HepG2 (cell line): ENCODE measurements around the gene PRMT5. TPM values are rescaled to one million over a fixed set of nuclear protein-coding genes. Genes with fewer than 3 reads are reported as not detected.
"Not testable (repeated sequence)": the region's sequence is repeated elsewhere in the genome, so short reads cannot be mapped to it uniquely, and the experiment has no call there.

Experiments used
- CEBPG ChIP-seq: IDR thresholded peaks from 2 replicates; pipeline ENCODE4 v1.6.1; 2016
- CREM ChIP-seq, 2 experiments: sonication (generic) in 1 of 2; formaldehyde crosslinking in 1 of 2; IDR thresholded peaks; 2 replicates each; pipeline versions ENCODE4 v1.4.0 to v1.6.1; 2016 to 2020; ENCODE audit warnings: antibody characterized with exemption in 1 of 2, mild to moderate bottlenecking in 1 of 2, missing genetic modification reagents in 1 of 2
- FOXA3 ChIP-seq: IDR thresholded peaks from 2 replicates; pipeline ENCODE4 v1.6.1; 2016; ENCODE audit warnings: missing genetic modification reagents, missing compliant biosample characterization
- ISL2 ChIP-seq: sonication (generic); formaldehyde crosslinking; IDR thresholded peaks from 2 replicates; pipeline ENCODE4 v1.5.0; 2020; ENCODE audit warnings: missing genetic modification reagents
- NCOR1 ChIP-seq: fragments of 200-600 bp; sonication (generic); IDR thresholded peaks from 2 replicates; pipeline ENCODE4 v1.7.0; 2017; ENCODE audit warnings: antibody characterized with exemption, low read length, borderline replicate concordance
- ONECUT2 ChIP-seq: sonication (generic); formaldehyde crosslinking; IDR thresholded peaks from 2 replicates; pipeline ENCODE4 v1.4.0; 2020; ENCODE audit warnings: missing genetic modification reagents
- PATZ1 ChIP-seq: sonication (generic); formaldehyde crosslinking; IDR thresholded peaks from 2 replicates; pipeline ENCODE4 v1.4.0; 2020; ENCODE audit warnings: missing genetic modification reagents
- PHF21A ChIP-seq: sonication (generic); formaldehyde crosslinking; IDR thresholded peaks from 2 replicates; pipeline ENCODE4 v1.5.0; 2020; ENCODE audit warnings: mild to moderate bottlenecking, missing genetic modification reagents
- RXRA ChIP-seq: sonication (generic); formaldehyde crosslinking; IDR thresholded peaks from 2 replicates; pipeline ENCODE4 v1.5.1; 2020; ENCODE audit warnings: missing genetic modification reagents
- TAF1 ChIP-seq: sonication (generic); formaldehyde crosslinking; IDR thresholded peaks from 2 replicates; pipeline ENCODE4 v1.4.0; 2020; ENCODE audit warnings: missing genetic modification reagents
- ZBTB33 ChIP-seq: sonication (generic); formaldehyde crosslinking; IDR thresholded peaks from 2 replicates; pipeline ENCODE4 v1.4.0; 2020; ENCODE audit warnings: missing genetic modification reagents
- ZIK1 ChIP-seq: sonication (generic); formaldehyde crosslinking; IDR thresholded peaks from 2 replicates; pipeline ENCODE4 v1.5.0; 2020; ENCODE audit warnings: mild to moderate bottlenecking, low read depth, missing genetic modification reagents, borderline replicate concordance
- ZNF232 ChIP-seq: sonication (generic); formaldehyde crosslinking; IDR thresholded peaks from 2 replicates; pipeline ENCODE4 v1.4.0; 2020; ENCODE audit warnings: missing genetic modification reagents, borderline replicate concordance
- ZNF33A ChIP-seq: sonication (generic); formaldehyde crosslinking; IDR thresholded peaks from 2 replicates; pipeline ENCODE4 v1.5.1; 2020; ENCODE audit warnings: missing genetic modification reagents, mild to moderate bottlenecking, moderate library complexity, borderline replicate concordance
- ZNF614 ChIP-seq: IDR thresholded peaks from 2 replicates; pipeline ENCODE4 v1.6.1; 2018; ENCODE audit warnings: missing biosample characterization, missing genetic modification reagents, inconsistent platforms, borderline replicate concordance
- ZNF652 ChIP-seq: IDR thresholded peaks from 2 replicates; pipeline ENCODE4 v1.6.1; 2016; ENCODE audit warnings: low read depth, borderline replicate concordance
- ZNF746 ChIP-seq: sonication (generic); formaldehyde crosslinking; IDR thresholded peaks from 2 replicates; pipeline ENCODE4 v1.8.0; 2022; ENCODE audit warnings: mild to moderate bottlenecking, missing genetic modification reagents
- ZNF816 ChIP-seq: sonication (generic); formaldehyde crosslinking; IDR thresholded peaks from 2 replicates; pipeline ENCODE4 v1.8.0; 2022; ENCODE audit warnings: missing genetic modification reagents, mild to moderate bottlenecking, borderline replicate concordance
- ZNF839 ChIP-seq: sonication (generic); formaldehyde crosslinking; IDR thresholded peaks from 2 replicates; pipeline ENCODE4 v1.4.0; 2020; ENCODE audit warnings: missing genetic modification reagents, mild to moderate bottlenecking, borderline replicate concordance
- ZSCAN31 ChIP-seq: sonication (generic); formaldehyde crosslinking; IDR thresholded peaks from 2 replicates; pipeline ENCODE4 v1.5.0; 2020; ENCODE audit warnings: low read depth, mild to moderate bottlenecking, missing genetic modification reagents
- polyA plus RNA-seq, 8 experiments: library from polyadenylated mRNA; depleted of rRNA in 3 of 8; stranded (reverse) in 7 of 8; unstranded in 1 of 8; fragments of >200 nt; fragmentation: Illumina TruSeq in 4 of 8; extraction: Trizol in 4 of 8; gene quantifications; 2 replicates each; pipeline versions ENCODE4 v1.2.1 to v1.2.3, GENCODE V29; 2011 to 2016; ENCODE audit warnings: low read depth in 4 of 8, missing spikeins in 1 of 8, mixed read lengths in 1 of 8; ENCODE audit not compliant: insufficient read depth in 1 of 8
- total RNA-seq, 5 experiments: library from RNA; depleted of rRNA; stranded (reverse); fragments of >200 nt; fragmentation: Illumina TruSeq; extraction: Trizol; gene quantifications; 2 replicates each; pipeline ENCODE4 v1.2.3, GENCODE V29; 2016; ENCODE audit warnings: low read depth in 1 of 5
- TF ChIP-seq, protein P1 (sequence below): sonication (generic); IDR thresholded peaks from 2 replicates; pipeline ENCODE4 v1.6.1; 2016; ENCODE audit warnings: low read depth, borderline replicate concordance
- TF ChIP-seq, protein P2 (sequence below): sonication (generic); formaldehyde crosslinking; IDR thresholded peaks from 2 replicates; pipeline ENCODE4 v1.4.0; 2020; ENCODE audit warnings: missing genetic modification reagents

The PRMT5 gene
- total and polyA plus RNA-seq, 2 of the 13 experiments (the other 11 are each of a cell fraction or from before 2014, with no cell fraction given), result 210 to 354 TPM

DNA sequence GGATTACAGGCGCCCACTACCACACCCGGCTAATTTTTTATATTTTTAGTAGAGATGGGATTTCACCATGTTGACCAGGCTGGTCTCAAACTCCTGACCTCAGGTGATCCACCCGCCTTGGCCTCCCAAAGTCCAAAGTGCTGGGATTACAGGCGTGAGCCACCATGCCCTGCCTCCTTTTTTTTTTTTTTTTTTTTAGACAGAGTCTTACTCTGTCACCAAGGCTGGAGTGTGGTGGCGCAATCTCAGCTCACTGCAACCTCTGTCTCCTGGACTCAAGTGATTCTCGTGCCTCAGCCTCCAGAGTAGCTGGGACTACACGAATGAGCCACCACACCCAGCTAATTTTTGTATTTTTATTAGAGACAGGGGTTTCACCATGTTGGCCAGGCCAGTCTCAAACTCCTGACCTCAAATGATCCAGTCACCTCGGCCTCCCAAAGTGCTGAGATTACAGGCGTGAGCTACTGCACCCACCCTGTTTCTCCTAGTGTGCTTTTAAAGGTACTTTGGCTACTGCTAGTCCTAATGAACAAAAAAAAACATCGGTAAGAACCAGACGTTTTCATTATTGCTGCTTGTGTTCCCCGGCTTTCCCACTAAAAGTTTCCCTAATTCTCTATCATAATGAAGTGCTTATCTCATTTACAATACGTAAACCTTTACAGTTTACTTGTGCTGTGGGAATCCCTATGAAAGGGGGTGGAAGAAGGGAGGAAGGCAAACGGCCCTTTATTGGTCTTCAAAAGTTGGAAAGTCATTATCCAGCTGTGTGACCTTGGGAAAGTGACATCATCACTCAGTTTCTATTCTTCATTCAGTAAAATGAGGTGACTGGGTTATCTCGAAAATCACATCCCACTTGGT is 37.0 kb upstream of the PRMT5 start (continued):
- TF ChIP-seq ZNF839 (CRISPR knock-in tag) (0 out of 2 replicates have a peak, but pooled peaks have one; percentile 39), ZNF614 (0 out of 2 replicates have a peak, but pooled peaks have one; percentile 46), CREM (IDR thresholded peaks at IDR 0.05) (peak; percentile 56; the same call in 1 of the 2 replicates), ZBTB33 (CRISPR knock-in tag) (0 out of 2 replicates have a peak, but pooled peaks have one; percentile 28), CEBPG (CRISPR knock-in tag) (peak; percentile 96), ZNF746 (peak; percentile 61; the same call in 1 of the 2 replicates), ZNF652 (CRISPR knock-in tag) (peak; percentile 18; the same call in 1 of the 2 replicates), ZNF232 (CRISPR knock-in tag) (peak; percentile 73; the same call in 1 of the 2 replicates), RXRA (CRISPR knock-in tag) (peak; percentile 95), FOXA3 (CRISPR knock-in tag) (peak; percentile 56), PHF21A (CRISPR knock-in tag) (peak; percentile 92), NCOR1 (peak; percentile 90), ZNF33A (CRISPR knock-in tag) (peak; percentile 41; the same call in 1 of the 2 replicates), PATZ1 (peak; percentile 49; the same call in 1 of the 2 replicates), ZSCAN31 (CRISPR knock-in tag) (peak; percentile 71), ZIK1 (0 out of 2 replicates have a peak, but pooled peaks have one; percentile 35), ISL2 (CRISPR knock-in tag) (peak; percentile 70), ONECUT2 (CRISPR knock-in tag) (peak; percentile 42; the same call in 1 of the 2 replicates), ZNF816 (0 out of 2 replicates have a peak, but pooled peaks have one; percentile 71), TAF1 (peak; percentile 10; the same call in 1 of the 2 replicates)
- TF ChIP-seq, protein P1, sequence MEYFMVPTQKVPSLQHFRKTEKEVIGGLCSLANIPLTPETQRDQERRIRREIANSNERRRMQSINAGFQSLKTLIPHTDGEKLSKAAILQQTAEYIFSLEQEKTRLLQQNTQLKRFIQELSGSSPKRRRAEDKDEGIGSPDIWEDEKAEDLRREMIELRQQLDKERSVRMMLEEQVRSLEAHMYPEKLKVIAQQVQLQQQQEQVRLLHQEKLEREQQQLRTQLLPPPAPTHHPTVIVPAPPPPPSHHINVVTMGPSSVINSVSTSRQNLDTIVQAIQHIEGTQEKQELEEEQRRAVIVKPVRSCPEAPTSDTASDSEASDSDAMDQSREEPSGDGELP, result peak; percentile 45; the same call in 1 of the 2 replicates
- TF ChIP-seq CREM (CRISPR knock-in tag; IDR thresholded peaks at IDR 0.05), result not testable (repeated sequence)
- TF ChIP-seq, protein P2, sequence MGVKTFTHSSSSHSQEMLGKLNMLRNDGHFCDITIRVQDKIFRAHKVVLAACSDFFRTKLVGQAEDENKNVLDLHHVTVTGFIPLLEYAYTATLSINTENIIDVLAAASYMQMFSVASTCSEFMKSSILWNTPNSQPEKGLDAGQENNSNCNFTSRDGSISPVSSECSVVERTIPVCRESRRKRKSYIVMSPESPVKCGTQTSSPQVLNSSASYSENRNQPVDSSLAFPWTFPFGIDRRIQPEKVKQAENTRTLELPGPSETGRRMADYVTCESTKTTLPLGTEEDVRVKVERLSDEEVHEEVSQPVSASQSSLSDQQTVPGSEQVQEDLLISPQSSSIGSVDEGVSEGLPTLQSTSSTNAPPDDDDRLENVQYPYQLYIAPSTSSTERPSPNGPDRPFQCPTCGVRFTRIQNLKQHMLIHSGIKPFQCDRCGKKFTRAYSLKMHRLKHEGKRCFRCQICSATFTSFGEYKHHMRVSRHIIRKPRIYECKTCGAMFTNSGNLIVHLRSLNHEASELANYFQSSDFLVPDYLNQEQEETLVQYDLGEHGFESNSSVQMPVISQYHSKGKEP (CRISPR knock-in tag), result 0 out of 2 replicates have a peak, but pooled peaks have one; percentile 52
